Stimulated activated memory B cell treated with anti-CD40 and anti-IgM and Interleukin-4, amounts not matched to agents 10 μg/mL and 1 μg/mL and 100 μg/mL, for 72 hours (primary cell): ENCODE measurements around the gene ARHGAP42.

Experiments used
- ATAC-seq: fragments of 150-1000 bp; cut with Tn5 transposase; 2 replicates; pipeline ENCODE4 v1.10.0; 2021
- H3K27ac Mint-ChIP-seq: one replicate; pipeline ENCODE4 v1.8.0; 2022; ENCODE audit warnings: mild to moderate bottlenecking, mixed read lengths
- H3K27me3 Mint-ChIP-seq: one replicate; pipeline ENCODE4 v1.8.0; 2022; ENCODE audit warnings: mixed read lengths
- H3K36me3 Mint-ChIP-seq: one replicate; pipeline ENCODE4 v1.8.0; 2022; ENCODE audit warnings: mixed read lengths
- H3K4me1 Mint-ChIP-seq: one replicate; pipeline ENCODE4 v1.8.0; 2022; ENCODE audit warnings: mixed read lengths
- H3K4me3 Mint-ChIP-seq: one replicate; pipeline ENCODE4 v1.8.0; 2022; ENCODE audit warnings: mild to moderate bottlenecking, moderate library complexity, mixed read lengths
- H3K9me3 Mint-ChIP-seq: one replicate; pipeline ENCODE4 v1.8.0; 2022; ENCODE audit warnings: mixed read lengths

The ARHGAP42 gene

GRCh38 chr11:100778166-100778785, 91.2 kb downstream of the ARHGAP42 start:
- no peak overlapping the region for H3K27ac Mint-ChIP-seq
- no peaks in the 10 kb centered on the region for H3K4me1 Mint-ChIP-seq

DNA sequence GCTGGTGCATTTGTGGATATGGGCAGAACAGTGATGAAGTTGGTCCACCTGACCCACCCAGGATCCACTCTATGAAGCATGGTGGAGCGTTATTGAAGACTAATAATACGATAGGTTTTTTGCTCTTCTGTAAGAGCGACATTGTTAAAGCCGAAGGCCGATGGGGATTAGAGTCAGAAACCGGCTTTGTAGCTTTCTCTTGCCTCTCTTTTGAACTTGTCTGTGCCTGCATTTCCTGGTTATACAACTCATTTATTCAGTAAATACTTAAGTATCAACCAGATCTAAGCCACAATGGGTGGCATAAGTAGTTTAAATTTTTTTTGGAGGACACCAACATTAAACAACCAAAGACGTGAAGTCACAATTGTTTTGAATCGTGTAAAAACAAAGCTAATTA, 93.4 kb downstream of the ARHGAP42 start:
- H3K27ac Mint-ChIP-seq, result no peak overlapping the region
- ATAC-seq, result no peak
- H3K27me3 Mint-ChIP-seq, result no peaks in the 10 kb centered on the region
- no peak overlapping the region for H3K4me3 Mint-ChIP-seq
- no peaks in the 10 kb centered on the region for H3K9me3 Mint-ChIP-seq
- H3K36me3 Mint-ChIP-seq, result peaks cover 5% of the 10 kb centered on the region
- H3K4me1 Mint-ChIP-seq, result no peaks in the 10 kb centered on the region

More at GRCh38 chr11:100778166-100778785, 91.2 kb downstream of the ARHGAP42 start:
- Mint-ChIP-seq H3K4me3 (no peak overlapping the region), H3K9me3 (no peaks in the 10 kb centered on the region), H3K27me3 (no peaks in the 10 kb centered on the region), H3K36me3 (peaks cover 5% of the 10 kb centered on the region)
- ATAC-seq, result no peak

- no peak for ATAC-seq
- Mint-ChIP-seq H3K27me3 (no peaks in the 10 kb centered on the region), H3K27ac (no peak overlapping the region), H3K4me1 (no peaks in the 10 kb centered on the region), H3K36me3 (peaks cover 8% of the 10 kb centered on the region), H3K4me3 (no peak overlapping the region), H3K9me3 (no peaks in the 10 kb centered on the region)
Measured at GRCh38 chr11:100785148-100785983, 98.3 kb downstream of the ARHGAP42 start.

GRCh38 chr11:100788561-100789295, 101.6 kb downstream of the ARHGAP42 start:
- Mint-ChIP-seq H3K27ac (no peak overlapping the region), H3K9me3 (no peaks in the 10 kb centered on the region), H3K36me3 (peaks cover 3% of the 10 kb centered on the region), H3K27me3 (no peaks in the 10 kb centered on the region), H3K4me3 (no peak overlapping the region), H3K4me1 (no peaks in the 10 kb centered on the region)
- ATAC-seq, result no peak

DNA sequence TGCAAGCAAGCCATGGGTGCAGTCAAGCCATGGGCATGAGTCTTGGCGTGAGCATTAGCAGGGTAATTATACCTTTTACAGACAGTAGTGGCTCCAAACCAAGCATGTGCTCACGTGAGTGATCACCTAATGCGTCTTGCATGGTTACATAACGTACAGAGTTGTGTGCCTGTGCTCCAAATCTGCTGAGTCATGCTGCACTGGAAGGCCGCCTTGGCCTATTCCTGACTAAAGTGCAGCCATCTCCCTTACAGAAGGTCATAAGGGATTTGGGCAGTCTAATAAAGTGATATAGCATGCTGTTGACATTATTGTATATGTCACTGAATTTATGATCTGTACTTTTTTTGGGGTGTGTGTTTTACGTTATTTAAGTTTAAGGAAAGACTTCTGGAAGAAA, 102.4 kb downstream of the ARHGAP42 start:
- no peak overlapping the region for H3K27ac Mint-ChIP-seq
- no peak for ATAC-seq
- no peaks in the 10 kb centered on the region for H3K4me1 Mint-ChIP-seq
- H3K4me3 Mint-ChIP-seq, result no peak overlapping the region
- H3K27me3 Mint-ChIP-seq, result no peaks in the 10 kb centered on the region
- H3K36me3 Mint-ChIP-seq, result peaks cover 3% of the 10 kb centered on the region
- H3K9me3 Mint-ChIP-seq, result no peaks in the 10 kb centered on the region

DNA sequence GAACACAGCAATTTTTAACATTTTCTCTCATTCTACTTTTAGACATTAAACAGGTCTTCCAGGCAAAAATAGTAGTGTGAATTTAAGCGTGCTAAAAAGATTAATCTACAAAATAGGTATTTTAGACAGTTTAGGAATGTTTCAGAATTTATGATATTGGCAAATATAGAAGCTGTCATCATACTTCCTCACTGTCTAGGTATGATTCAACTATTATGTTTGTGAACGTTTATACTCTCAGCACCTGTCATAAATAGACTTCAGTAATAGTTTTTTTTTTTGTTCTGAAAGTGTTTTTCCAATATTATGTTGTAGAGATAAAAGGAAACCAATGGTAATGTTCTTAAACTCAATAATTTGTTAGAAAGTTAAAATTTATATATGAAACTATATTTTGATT, 103.0 kb downstream of the ARHGAP42 start:
- no peaks in the 10 kb centered on the region for H3K4me1 Mint-ChIP-seq
- peaks cover 3% of the 10 kb centered on the region for H3K36me3 Mint-ChIP-seq
- ATAC-seq, result no peak
- H3K4me3 Mint-ChIP-seq, result no peak overlapping the region
- H3K9me3 Mint-ChIP-seq, result no peaks in the 10 kb centered on the region
- H3K27ac Mint-ChIP-seq, result no peak overlapping the region
- H3K27me3 Mint-ChIP-seq, result no peaks in the 10 kb centered on the region

DNA sequence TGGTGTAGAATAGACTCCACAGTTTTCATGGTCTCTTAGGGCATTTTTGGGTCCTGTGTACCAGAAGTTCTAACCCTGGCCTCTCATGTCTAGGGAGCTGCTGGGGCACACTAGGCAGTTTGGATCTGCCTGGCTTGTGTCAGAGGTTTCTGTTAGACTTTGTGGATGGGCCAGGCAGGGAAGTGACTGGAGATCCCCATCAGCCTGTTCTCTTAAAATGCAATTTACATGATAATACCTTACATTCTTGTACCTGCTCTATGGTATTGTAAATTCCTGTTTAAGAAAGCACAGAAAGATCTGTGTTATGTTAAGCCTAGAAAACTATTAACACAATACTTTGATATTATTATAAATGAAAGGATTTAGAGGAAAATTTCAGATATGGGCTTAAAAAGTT, 104.0 kb downstream of the ARHGAP42 start:
- peaks cover 3% of the 10 kb centered on the region for H3K36me3 Mint-ChIP-seq
- no peaks in the 10 kb centered on the region for H3K27me3 Mint-ChIP-seq
- H3K9me3 Mint-ChIP-seq, result no peaks in the 10 kb centered on the region
- ATAC-seq, result no peak
- H3K4me1 Mint-ChIP-seq, result no peaks in the 10 kb centered on the region
- no peak overlapping the region for H3K27ac Mint-ChIP-seq
- no peak overlapping the region for H3K4me3 Mint-ChIP-seq

GRCh38 chr11:100791860-100792259, 104.8 kb downstream of the ARHGAP42 start:
- Mint-ChIP-seq H3K27ac (no peak overlapping the region), H3K36me3 (peaks cover 3% of the 10 kb centered on the region), H3K27me3 (no peaks in the 10 kb centered on the region), H3K4me3 (no peak overlapping the region), H3K4me1 (no peaks in the 10 kb centered on the region), H3K9me3 (no peaks in the 10 kb centered on the region)
- no peak for ATAC-seq

GRCh38 chr11:100793525-100793924, 106.4 kb downstream of the ARHGAP42 start:
- H3K9me3 Mint-ChIP-seq, result no peaks in the 10 kb centered on the region
- H3K4me1 Mint-ChIP-seq, result no peaks in the 10 kb centered on the region
- no peak for ATAC-seq
- H3K4me3 Mint-ChIP-seq, result no peak overlapping the region
- no peaks in the 10 kb centered on the region for H3K27me3 Mint-ChIP-seq
- H3K36me3 Mint-ChIP-seq, result no peaks in the 10 kb centered on the region
- H3K27ac Mint-ChIP-seq, result no peak overlapping the region

DNA sequence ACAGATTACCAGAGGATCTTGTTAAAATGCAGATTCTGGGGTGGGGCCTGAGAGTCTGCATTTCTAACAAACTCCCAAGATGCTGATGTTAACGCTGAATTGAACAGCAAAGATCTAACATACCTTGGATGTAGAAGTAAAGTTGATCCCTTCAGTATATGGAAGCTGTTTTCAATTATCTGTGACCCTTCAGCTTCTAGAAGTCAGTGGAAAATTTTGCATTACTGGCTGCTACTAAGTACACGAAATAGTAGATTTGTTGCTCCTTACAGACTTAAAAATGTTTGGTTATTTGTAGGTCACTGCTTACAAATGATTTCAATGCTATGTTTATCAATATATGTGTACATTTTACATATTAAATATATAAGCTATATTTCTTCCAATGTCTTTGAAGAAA, 107.4 kb downstream of the ARHGAP42 start:
- H3K9me3 Mint-ChIP-seq, result no peaks in the 10 kb centered on the region

GRCh38 chr11:100799445-100799844, 112.4 kb downstream of the ARHGAP42 start:
- ATAC-seq, result no peak
- H3K27ac Mint-ChIP-seq, result no peak overlapping the region
- H3K9me3 Mint-ChIP-seq, result no peaks in the 10 kb centered on the region
- H3K4me3 Mint-ChIP-seq, result no peak overlapping the region
- H3K36me3 Mint-ChIP-seq, result no peaks in the 10 kb centered on the region
- no peaks in the 10 kb centered on the region for H3K27me3 Mint-ChIP-seq
- no peaks in the 10 kb centered on the region for H3K4me1 Mint-ChIP-seq

More for the DNA sequence above, 107.4 kb downstream of the ARHGAP42 start:
- no peak for ATAC-seq
- no peak overlapping the region for H3K4me3 Mint-ChIP-seq
- H3K27ac Mint-ChIP-seq, result no peak overlapping the region
- H3K36me3 Mint-ChIP-seq, result no peaks in the 10 kb centered on the region
- no peaks in the 10 kb centered on the region for H3K4me1 Mint-ChIP-seq
- H3K27me3 Mint-ChIP-seq, result no peaks in the 10 kb centered on the region

- no peaks in the 10 kb centered on the region for H3K4me1 Mint-ChIP-seq
- no peaks in the 10 kb centered on the region for H3K27me3 Mint-ChIP-seq
- no peak overlapping the region for H3K27ac Mint-ChIP-seq
Measured at GRCh38 chr11:100800202-100800601, 113.1 kb downstream of the ARHGAP42 start.

GRCh38 chr11:100801225-100801999, 114.3 kb downstream of the ARHGAP42 start:
- Mint-ChIP-seq H3K9me3 (no peaks in the 10 kb centered on the region), H3K27ac (no peak overlapping the region), H3K36me3 (no peaks in the 10 kb centered on the region), H3K4me1 (no peaks in the 10 kb centered on the region), H3K27me3 (no peaks in the 10 kb centered on the region), H3K4me3 (no peak overlapping the region)
- no peak for ATAC-seq

More at GRCh38 chr11:100800202-100800601, 113.1 kb downstream of the ARHGAP42 start:
- ATAC-seq, result no peak
- Mint-ChIP-seq H3K36me3 (no peaks in the 10 kb centered on the region), H3K4me3 (no peak overlapping the region), H3K9me3 (no peaks in the 10 kb centered on the region)

DNA sequence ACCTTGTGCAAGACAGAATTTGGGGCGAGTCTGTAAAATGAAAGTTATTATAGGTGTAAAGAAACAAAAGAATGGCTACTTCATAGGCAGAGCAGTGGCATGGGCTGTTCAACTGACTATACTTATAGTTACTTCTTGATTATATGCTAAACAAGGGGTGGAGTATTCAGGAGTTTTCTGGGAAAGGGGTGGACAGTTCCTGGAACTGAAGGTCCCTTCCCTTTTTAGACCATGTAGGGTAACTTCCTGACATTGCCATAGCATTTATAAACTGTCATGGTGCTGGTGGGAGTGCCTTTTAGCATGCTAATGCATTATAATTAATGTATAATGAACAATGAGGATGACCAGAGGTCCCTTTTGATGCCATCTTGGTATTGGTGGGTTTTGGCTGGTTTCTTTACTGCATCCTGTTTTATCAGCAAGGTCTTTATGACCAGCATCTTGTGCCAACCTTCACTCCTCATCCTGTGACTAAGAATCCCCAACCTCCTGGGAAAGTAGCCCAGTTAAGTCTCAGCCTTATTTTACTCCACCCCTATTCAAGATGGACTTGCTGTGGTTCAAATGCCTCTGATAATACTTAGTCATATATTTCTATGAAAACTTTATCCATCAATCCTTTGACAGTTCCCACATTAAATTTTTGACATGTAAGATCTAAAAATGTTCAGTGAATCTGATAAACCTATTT, 118.6 kb downstream of the ARHGAP42 start:
- H3K9me3 Mint-ChIP-seq, result no peaks in the 10 kb centered on the region
- no peaks in the 10 kb centered on the region for H3K36me3 Mint-ChIP-seq
- no peaks in the 10 kb centered on the region for H3K27me3 Mint-ChIP-seq

More for the DNA sequence above, 118.6 kb downstream of the ARHGAP42 start:
- H3K4me1 Mint-ChIP-seq, result peaks cover 11% of the 10 kb centered on the region
- no peak overlapping the region for H3K27ac Mint-ChIP-seq
- no peak for ATAC-seq
- H3K4me3 Mint-ChIP-seq, result no peak overlapping the region
